HG03135 (cell line): ENCODE measurements around the gene ZMYM4.

Experiments
- ATAC-seq: cut with Tn5 transposase; IDR thresholded peaks from one replicate; pipeline ENCODE4 v1.9.1; 2021; ENCODE audit warnings: mild to moderate bottlenecking, moderate library complexity; ENCODE audit not compliant: unreplicated experiment

ZMYM4 gene

GRCh38 chr1:35274197-35274596 is 5.7 kb downstream of the ZMYM4 start:
- no peak for ATAC-seq

GRCh38 chr1:35278886-35279554 is 10.5 kb downstream of the ZMYM4 start:
- ATAC-seq = no peak

- no peak for ATAC-seq
Observed at GRCh38 chr1:35279555-35279904, 11.0 kb downstream of the ZMYM4 start.

- no peak for ATAC-seq
Observed at GRCh38 chr1:35280006-35280405, 11.5 kb downstream of the ZMYM4 start.

GRCh38 chr1:35281565-35281964 is 13.1 kb downstream of the ZMYM4 start:
- no peak for ATAC-seq

- ATAC-seq = no peak
Observed at GRCh38 chr1:35282172-35282571, 13.7 kb downstream of the ZMYM4 start.

- no peak for ATAC-seq
Observed at GRCh38 chr1:35284852-35285251, 16.3 kb downstream of the ZMYM4 start.

GRCh38 chr1:35285771-35286606 is 17.5 kb downstream of the ZMYM4 start:
- no peak for ATAC-seq

- ATAC-seq = no peak
Observed at GRCh38 chr1:35287807-35288640, 19.5 kb downstream of the ZMYM4 start.

- ATAC-seq = no peak
Observed at GRCh38 chr1:35288761-35289160, 20.3 kb downstream of the ZMYM4 start.

GRCh38 chr1:35290452-35290851 is 21.9 kb downstream of the ZMYM4 start:
- ATAC-seq = no peak

GRCh38 chr1:35294809-35295208 is 26.3 kb downstream of the ZMYM4 start:
- ATAC-seq = no peak

GRCh38 chr1:35297886-35298285 is 29.4 kb downstream of the ZMYM4 start:
- no peak for ATAC-seq

- no peak for ATAC-seq
Observed at GRCh38 chr1:35298464-35298863, 30.0 kb downstream of the ZMYM4 start.

- ATAC-seq = no peak
Observed at GRCh38 chr1:35300376-35300775, 31.9 kb downstream of the ZMYM4 start.

GRCh38 chr1:35301674-35302392 is 33.3 kb downstream of the ZMYM4 start:
- no peak for ATAC-seq

GRCh38 chr1:35305383-35305782 is 36.9 kb downstream of the ZMYM4 start:
- no peak for ATAC-seq

- no peak for ATAC-seq
Observed at GRCh38 chr1:35315649-35316048, 47.1 kb downstream of the ZMYM4 start.

GRCh38 chr1:35316264-35316663 is 47.8 kb downstream of the ZMYM4 start:
- ATAC-seq = no peak

- no peak for ATAC-seq
Observed at GRCh38 chr1:35319988-35320713, 51.6 kb downstream of the ZMYM4 start.
